Liver (tissue), 9 donors: ENCODE measurements around the gene MKNK1. TPM values are rescaled to one million over a fixed set of nuclear protein-coding genes. Genes with fewer than 3 reads are reported as not detected.

Source experiments
- DNase-seq: peaks from one replicate; pipeline ENCODE4 v3.0.0-alpha.2; 2017; ENCODE audit warnings: low spot score
- H3K27ac ChIP-seq, 2 donors: one replicate each; pipeline ENCODE4 v1.7.0; 2013; ENCODE audit warnings: inconsistent platforms in 2 of 2, low read length in 2 of 2, control low read depth in 1 of 2, low read depth in 1 of 2, mild to moderate bottlenecking in 1 of 2
- H3K27me3 ChIP-seq, 4 donors: one replicate each; pipeline versions ENCODE4 v1.6.1 to v1.7.0; 2013; ENCODE audit warnings: low read length in 3 of 4, inconsistent platforms in 1 of 4, mild to moderate bottlenecking in 1 of 4, moderate library complexity in 1 of 4; ENCODE audit not compliant: control insufficient read depth in 4 of 4, insufficient read depth in 4 of 4
- H3K36me3 ChIP-seq, 4 donors: one replicate each; pipeline versions ENCODE4 v1.6.1 to v1.7.0; 2013; ENCODE audit warnings: low read length in 3 of 4, mild to moderate bottlenecking in 3 of 4, low read depth in 1 of 4, moderate library complexity in 1 of 4; ENCODE audit not compliant: control insufficient read depth in 4 of 4, insufficient read depth in 3 of 4
- H3K4me1 ChIP-seq, 4 donors: one replicate each; pipeline versions ENCODE4 v1.6.1 to v1.7.0; 2013; ENCODE audit warnings: low read length in 3 of 4, mild to moderate bottlenecking in 3 of 4, moderate library complexity in 1 of 4; ENCODE audit not compliant: control insufficient read depth in 4 of 4, insufficient read depth in 4 of 4
- H3K4me3 ChIP-seq, 3 donors: one replicate each; pipeline versions ENCODE4 v1.6.1 to v1.7.0; 2013; ENCODE audit warnings: low read length in 3 of 3, control low read depth in 1 of 3, low read depth in 1 of 3, mild to moderate bottlenecking in 1 of 3
- H3K9ac ChIP-seq, 2 donors: one replicate each; pipeline ENCODE4 v1.7.0; 2013; ENCODE audit warnings: low read length in 2 of 2, mild to moderate bottlenecking in 2 of 2, moderate library complexity in 2 of 2, control low read depth in 1 of 2, low read depth in 1 of 2
- H3K9me3 ChIP-seq, 4 donors: one replicate each; pipeline versions ENCODE4 v1.6.1 to v1.7.0; 2013; ENCODE audit warnings: low read length in 3 of 4; ENCODE audit not compliant: control insufficient read depth in 4 of 4
- ATF3 ChIP-seq: IDR thresholded peaks from 2 replicates; pipeline ENCODE4 v1.6.1; 2016; ENCODE audit warnings: antibody characterized with exemption
- CTCF ChIP-seq: fragments of 150-350 bp; IDR thresholded peaks from 2 replicates; pipeline ENCODE4 v1.5.1; 2017; ENCODE audit warnings: improper control_type of control experiment, low read depth, low read length; ENCODE audit not compliant: missing input control
- EGR1 ChIP-seq, 2 donors: IDR thresholded peaks; 2 replicates each; pipeline ENCODE4 v1.6.1; 2016 to 2018; ENCODE audit warnings: antibody characterized with exemption in 2 of 2, low read depth in 2 of 2
- FOXA1 ChIP-seq: IDR thresholded peaks from 2 replicates; pipeline ENCODE4 v1.6.1; 2016; ENCODE audit warnings: antibody characterized with exemption
- FOXA2 ChIP-seq: IDR thresholded peaks from 2 replicates; pipeline ENCODE4 v1.6.1; 2016; ENCODE audit warnings: antibody characterized with exemption
- GABPA ChIP-seq, 2 donors: IDR thresholded peaks in 1 of 2; conservative IDR thresholded peaks in 1 of 2; 2 replicates each; pipeline ENCODE4 v1.6.1; 2016; ENCODE audit warnings: antibody characterized with exemption in 2 of 2, mild to moderate bottlenecking in 1 of 2, moderate library complexity in 1 of 2
- HNF4A ChIP-seq, 2 donors: conservative IDR thresholded peaks; 2 replicates each; pipeline ENCODE4 v1.6.1; 2016; ENCODE audit warnings: antibody characterized with exemption in 2 of 2, mild to moderate bottlenecking in 2 of 2
- JUND ChIP-seq, 2 donors: IDR thresholded peaks; 2 replicates each; pipeline ENCODE4 v1.6.1; 2016; ENCODE audit warnings: antibody characterized with exemption in 2 of 2
- MAX ChIP-seq: IDR thresholded peaks from 2 replicates; pipeline ENCODE4 v1.6.1; 2016; ENCODE audit warnings: antibody characterized with exemption
- NR2F2 ChIP-seq: IDR thresholded peaks from 2 replicates; pipeline ENCODE4 v1.6.1; 2016; ENCODE audit warnings: antibody characterized with exemption
- RAD21 ChIP-seq, 2 donors: IDR thresholded peaks; 2 replicates each; pipeline ENCODE4 v1.6.1; 2016; ENCODE audit warnings: antibody characterized with exemption in 2 of 2, mild to moderate bottlenecking in 2 of 2
- REST ChIP-seq: IDR thresholded peaks from 2 replicates; pipeline ENCODE4 v1.6.1; 2016; ENCODE audit warnings: antibody characterized with exemption, mild to moderate bottlenecking
- RXRA ChIP-seq, 2 donors: IDR thresholded peaks; 2 replicates each; pipeline ENCODE4 v1.6.1; 2017 to 2018; ENCODE audit warnings: antibody characterized with exemption in 2 of 2, mild to moderate bottlenecking in 1 of 2
- SP1 ChIP-seq: IDR thresholded peaks from 2 replicates; pipeline ENCODE4 v1.6.1; 2018; ENCODE audit warnings: antibody characterized with exemption, mild to moderate bottlenecking
- TAF1 ChIP-seq: conservative IDR thresholded peaks from 2 replicates; pipeline ENCODE4 v1.6.1; 2016; ENCODE audit warnings: antibody characterized with exemption, mild to moderate bottlenecking
- YY1 ChIP-seq: IDR thresholded peaks from 2 replicates; pipeline ENCODE4 v1.6.1; 2016; ENCODE audit warnings: antibody characterized with exemption, mild to moderate bottlenecking
- ZBTB33 ChIP-seq: IDR thresholded peaks from 2 replicates; pipeline ENCODE4 v1.6.1; 2016; ENCODE audit warnings: antibody characterized with exemption
- WGBS: extraction: QIAGEN DNeasy Blood & Tissue Kit; methylation state at CpG from one replicate; pipeline ENCODE4 v1.1.7; 2013; 5-methylcytosine and 5-hydroxymethylcytosine counted together
- polyA plus RNA-seq, 2 donors: library from polyadenylated mRNA; stranded (reverse) in 1 of 2; unstranded in 1 of 2; fragments of 200-250 nt in 1 of 2; fragments of >200 nt in 1 of 2; fragmentation: Nextera tagmentation in 1 of 2; extraction: Ambion mirVana in 1 of 2; gene quantifications; one replicate each; pipeline versions ENCODE4 v1.2.1 to v1.2.3, GENCODE V29; 2013 to 2015
- total RNA-seq, 2 donors: library from RNA; depleted of rRNA; stranded (reverse); fragments of >200 nt; gene quantifications; one replicate each; pipeline ENCODE4 v1.2.3, GENCODE V29; 2014
- donor health status: healthy.
- donor health status: healthy.
- donor health status: healthy.
- donor health status: healthy.
- donor health status: healthy.

MKNK1 gene
- total and polyA plus RNA-seq, 4 donors, result 10.2 to 30.8 (median 18.3) TPM

GRCh38 chr1:46596036-46596435 is 8.0 kb downstream of the MKNK1 start:
- Histone ChIP-seq H3K9me3 (no peaks in the 10 kb centered on the region), H3K4me3 (no peak overlapping the region), H3K27ac (no peak overlapping the region), H3K36me3 (peaks cover 12 to 27% (median 22%) of the 10 kb centered on the region in 4 donors), H3K9ac (no peak overlapping the region), H3K27me3 (no peaks in the 10 kb centered on the region), H3K4me1 (no peaks in the 10 kb centered on the region)
- no peak for DNase-seq
- WGBS, result 100% methylated on average over 1 of the region's 1 CpG
- TF ChIP-seq RAD21 (IDR thresholded peaks at IDR 0.05) (no peak), GABPA (IDR thresholded peaks at IDR 0.05 in 1 of 2, conservative IDR thresholded peaks at IDR 0.05 in 1 of 2) (no peak), EGR1 (IDR thresholded peaks at IDR 0.05; ENCODE audit: low read depth in 2 of 2) (no peak), FOXA2 (no peak), ATF3 (no peak), HNF4A (conservative IDR thresholded peaks at IDR 0.05) (no peak), RXRA (IDR thresholded peaks at IDR 0.05) (no peak), SP1 (no peak), TAF1 (no peak), CTCF (no peak), YY1 (no peak), NR2F2 (no peak), REST (no peak)

GRCh38 chr1:46595127-46595526 is 8.9 kb downstream of the MKNK1 start:
- 76% methylated on average over 3 of the region's 3 CpGs for WGBS
- H3K27ac ChIP-seq, result peak overlapping the region in 1 of 2 donors; percentile 46
- H3K4me3 ChIP-seq, result no peak overlapping the region
- TF ChIP-seq GABPA (IDR thresholded peaks at IDR 0.05 in 1 of 2, conservative IDR thresholded peaks at IDR 0.05 in 1 of 2) (no peak), SP1 (no peak), FOXA1 (no peak), MAX (no peak), RXRA (IDR thresholded peaks at IDR 0.05) (no peak), FOXA2 (no peak), JUND (IDR thresholded peaks at IDR 0.05) (no peak), CTCF (no peak), TAF1 (no peak), YY1 (no peak), ATF3 (no peak), REST (no peak), NR2F2 (no peak), ZBTB33 (no peak), HNF4A (conservative IDR thresholded peaks at IDR 0.05) (no peak), RAD21 (IDR thresholded peaks at IDR 0.05) (no peak)
- DNase-seq, result no peak
- H3K36me3 ChIP-seq, result peaks cover 13 to 36% (median 30%) of the 10 kb centered on the region in 4 donors
- no peaks in the 10 kb centered on the region for H3K9me3 ChIP-seq
- no peaks in the 10 kb centered on the region for H3K27me3 ChIP-seq
- no peaks in the 10 kb centered on the region for H3K4me1 ChIP-seq
- no peak overlapping the region for H3K9ac ChIP-seq
